HG02970 (cell line): ENCODE measurements around the gene PTBP3.
"Not testable (repeated sequence)": the region's sequence is repeated elsewhere in the genome, so short reads cannot be mapped to it uniquely, and the experiment has no call there.

Experiments used
- ATAC-seq: cut with Tn5 transposase; IDR thresholded peaks from one replicate; pipeline ENCODE4 v1.9.1; 2021; ENCODE audit warnings: mild to moderate bottlenecking, moderate library complexity, moderate number of reproducible peaks; ENCODE audit not compliant: unreplicated experiment, low FRiP score

The PTBP3 gene

GRCh38 chr9:112325127-112325526 lies 8.3 kb downstream of the PTBP3 start:
- no peak for ATAC-seq

- ATAC-seq: no peak
These were observed 10.0 kb downstream of the PTBP3 start for GRCh38 chr9:112323378-112323854.

DNA sequence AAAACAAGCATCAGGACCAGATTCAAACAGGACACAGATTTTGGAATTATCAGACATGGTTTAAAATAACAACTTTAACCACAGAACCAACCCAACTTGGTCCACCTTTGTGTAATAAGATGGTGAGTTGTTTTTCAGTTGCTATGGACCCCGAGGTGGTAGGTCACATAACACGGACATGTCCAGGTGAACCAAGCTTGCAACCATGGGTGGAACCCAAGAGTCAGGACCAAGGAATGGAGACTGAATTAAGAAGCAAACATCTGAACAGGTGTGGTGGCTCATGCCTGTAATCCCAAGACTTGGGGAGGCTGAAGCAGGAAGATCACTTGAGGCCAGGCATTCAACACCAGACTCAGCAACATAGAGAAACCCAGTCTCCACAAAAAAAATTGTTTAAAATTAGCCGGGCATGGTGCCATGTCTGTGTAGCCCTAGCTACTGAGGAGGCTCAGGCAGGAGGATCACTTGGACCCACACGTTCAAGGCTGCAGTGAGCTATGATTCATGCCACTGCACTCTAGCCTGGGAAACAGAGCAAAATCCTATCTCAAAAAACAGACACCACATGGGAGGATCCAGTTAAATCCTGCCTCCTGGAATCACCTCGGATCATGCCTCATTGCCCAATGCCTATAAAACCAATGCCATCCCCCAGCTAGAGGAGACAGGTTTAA lies 10.6 kb downstream of the PTBP3 start:
- ATAC-seq: no peak

- ATAC-seq: no peak
These were observed 17.0 kb downstream of the PTBP3 start for GRCh38 chr9:112316258-112316943.

- ATAC-seq: no peak
These were observed 17.8 kb downstream of the PTBP3 start for GRCh38 chr9:112315331-112316257.

GRCh38 chr9:112312139-112312538 lies 21.3 kb downstream of the PTBP3 start:
- ATAC-seq: no peak

- no peak for ATAC-seq
These were observed 21.9 kb downstream of the PTBP3 start for GRCh38 chr9:112311497-112311896.

DNA sequence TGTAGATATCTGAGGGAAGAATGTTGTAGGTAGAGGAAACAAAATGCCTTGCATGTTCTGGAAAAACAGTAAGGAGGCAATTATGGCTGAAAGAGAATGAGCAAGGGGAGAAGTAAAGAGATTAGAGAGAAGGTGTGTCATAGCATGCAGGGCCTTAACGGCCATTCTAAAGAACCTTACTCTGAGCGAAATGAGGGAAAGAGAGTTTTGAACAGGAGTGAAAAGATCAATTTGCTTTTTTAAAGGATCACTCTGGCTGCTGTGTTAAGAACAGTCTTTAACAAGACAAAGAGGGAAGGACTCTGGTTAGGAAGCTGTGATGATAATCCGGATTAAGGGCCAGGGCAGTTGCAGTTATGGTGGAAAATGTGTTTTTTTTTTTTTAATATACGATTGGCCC lies 22.6 kb downstream of the PTBP3 start:
- no peak for ATAC-seq

- no peak for ATAC-seq
These were observed 24.8 kb downstream of the PTBP3 start for GRCh38 chr9:112308588-112308987.

- no peak for ATAC-seq
These were observed 32.0 kb downstream of the PTBP3 start for GRCh38 chr9:112301420-112301819.

DNA sequence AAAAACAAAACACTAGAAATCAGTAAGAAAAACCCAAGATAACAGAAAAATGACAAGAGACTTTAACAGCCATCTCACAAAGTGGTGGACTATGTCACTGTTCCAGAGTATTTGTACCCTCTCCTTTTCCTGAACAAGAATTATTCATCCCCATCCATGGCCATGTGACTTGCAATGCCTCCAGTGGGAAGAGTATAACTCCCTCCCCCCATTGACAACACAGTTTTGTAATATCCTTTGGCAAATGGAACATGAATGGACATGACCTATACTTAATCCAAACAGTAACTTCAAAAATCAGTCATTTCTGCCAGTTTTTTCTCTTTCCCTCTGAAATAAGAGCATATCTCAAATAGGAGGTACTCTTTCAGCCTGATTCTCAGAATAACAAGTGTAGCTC lies 33.9 kb downstream of the PTBP3 start:
- ATAC-seq: no peak

DNA sequence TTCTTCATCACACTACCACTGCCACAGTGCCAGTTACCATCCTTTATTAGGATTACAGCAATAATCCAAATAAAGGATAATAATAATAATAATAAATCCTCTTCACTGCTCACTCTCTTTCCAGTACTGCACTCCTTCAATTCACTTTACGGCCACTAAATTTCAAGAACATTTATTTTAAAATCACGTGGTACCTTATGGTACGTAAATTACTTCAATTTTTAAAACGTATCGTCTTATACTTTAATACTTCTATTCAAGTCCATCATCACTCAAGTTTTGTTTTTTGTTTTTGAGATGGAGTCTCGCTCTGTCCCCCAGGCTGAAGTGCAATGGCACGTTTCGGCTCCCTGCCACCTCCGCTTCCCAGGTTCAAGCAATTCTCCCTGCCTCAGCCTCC lies 36.5 kb downstream of the PTBP3 start:
- ATAC-seq: no peak

- no peak for ATAC-seq
These were observed 38.2 kb downstream of the PTBP3 start for GRCh38 chr9:112295174-112295573.

DNA sequence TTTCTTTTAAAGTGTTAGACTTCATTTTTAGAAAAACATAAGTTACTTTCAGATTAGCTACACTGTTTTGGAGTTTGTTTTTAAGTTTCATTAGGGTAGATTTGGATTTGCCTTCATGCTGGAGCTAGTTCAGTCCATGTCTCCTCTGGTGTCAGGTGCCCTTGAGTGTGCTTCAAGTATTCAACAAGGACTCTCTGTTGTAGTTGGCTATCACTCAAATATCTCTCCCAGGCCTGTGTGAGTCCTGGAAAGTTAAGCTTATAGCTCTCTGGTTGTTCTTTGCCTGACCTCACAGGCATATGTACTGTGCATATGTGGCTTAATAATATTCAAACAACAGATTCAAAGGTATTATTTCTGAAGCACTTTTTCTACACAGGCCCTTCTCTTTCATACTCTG lies 45.4 kb downstream of the PTBP3 start:
- no peak for ATAC-seq

DNA sequence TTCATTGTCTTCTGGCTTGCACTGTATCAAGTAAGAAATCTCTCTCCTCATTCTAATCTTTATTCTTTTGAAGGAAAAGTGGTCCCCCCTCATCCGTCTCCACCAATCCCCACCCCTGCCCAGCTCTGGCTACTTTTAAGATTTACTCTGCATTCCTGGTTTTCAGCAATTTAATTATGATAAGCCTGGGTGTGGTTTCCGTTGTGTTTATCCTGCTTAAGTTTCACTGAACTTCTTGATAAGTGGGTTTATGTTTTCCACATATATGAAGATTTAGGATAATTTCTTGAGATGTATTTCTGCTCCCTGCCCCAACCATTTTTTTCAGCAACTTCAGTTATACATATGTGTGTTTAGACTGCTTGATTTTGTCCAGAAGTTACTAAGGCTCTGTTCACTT lies 46.5 kb downstream of the PTBP3 start:
- ATAC-seq: no peak

GRCh38 chr9:112285056-112285455 lies 48.4 kb downstream of the PTBP3 start:
- no peak for ATAC-seq

- no peak for ATAC-seq
These were observed 49.7 kb downstream of the PTBP3 start for GRCh38 chr9:112283582-112284253.

- not testable (repeated sequence) for ATAC-seq
These were observed 50.6 kb downstream of the PTBP3 start for GRCh38 chr9:112282841-112283240.

DNA sequence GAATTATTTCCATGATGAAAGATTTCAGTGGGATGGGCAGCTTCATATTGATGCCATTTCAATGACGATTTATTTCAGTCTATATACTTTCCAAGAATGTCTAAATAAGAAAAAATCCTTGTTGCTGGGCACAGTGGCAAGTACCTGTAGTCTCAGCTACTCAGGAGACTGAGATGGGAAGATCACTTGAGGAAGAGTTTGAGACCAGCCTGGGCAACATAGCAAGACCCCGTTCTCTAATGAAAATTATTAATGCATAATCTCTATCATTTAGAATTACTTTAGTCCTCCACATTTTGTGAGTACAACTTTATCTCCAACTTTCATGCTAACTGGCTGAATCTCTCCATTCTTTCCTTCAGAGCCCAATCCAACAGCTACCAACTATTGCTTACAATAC lies 52.5 kb downstream of the PTBP3 start:
- ATAC-seq: no peak

DNA sequence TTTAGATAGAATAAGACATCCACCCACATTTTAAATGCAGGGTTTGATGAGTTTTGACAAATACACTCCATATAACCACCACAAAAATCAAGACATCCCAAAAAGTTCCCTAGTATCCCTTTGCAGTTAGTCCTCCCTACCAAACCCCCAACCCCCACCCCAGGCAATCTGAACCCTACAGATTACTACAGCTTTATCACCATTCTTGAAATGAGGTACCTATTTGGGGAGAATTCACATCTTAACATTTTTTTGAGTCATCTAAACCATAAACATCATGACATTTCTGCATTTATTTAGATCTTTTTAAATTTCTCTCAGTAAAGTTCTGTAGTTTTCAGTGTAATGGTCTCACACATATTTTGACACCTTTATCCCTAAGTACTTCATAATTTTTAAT lies 53.9 kb downstream of the PTBP3 start:
- ATAC-seq: no peak

GRCh38 chr9:112278152-112278551 lies 55.3 kb downstream of the PTBP3 start:
- ATAC-seq: no peak
